ENCODE results near the gene TCEA2. TPM values are rescaled to one million over a fixed set of nuclear protein-coding genes. Genes with fewer than 3 reads are reported as not detected.

Gene TCEA2
- total and polyA plus RNA-seq, 2 donors (not counting 1 experiment from before 2014, with no cell fraction given), result 17.1 to 23.9 TPM

DNA sequence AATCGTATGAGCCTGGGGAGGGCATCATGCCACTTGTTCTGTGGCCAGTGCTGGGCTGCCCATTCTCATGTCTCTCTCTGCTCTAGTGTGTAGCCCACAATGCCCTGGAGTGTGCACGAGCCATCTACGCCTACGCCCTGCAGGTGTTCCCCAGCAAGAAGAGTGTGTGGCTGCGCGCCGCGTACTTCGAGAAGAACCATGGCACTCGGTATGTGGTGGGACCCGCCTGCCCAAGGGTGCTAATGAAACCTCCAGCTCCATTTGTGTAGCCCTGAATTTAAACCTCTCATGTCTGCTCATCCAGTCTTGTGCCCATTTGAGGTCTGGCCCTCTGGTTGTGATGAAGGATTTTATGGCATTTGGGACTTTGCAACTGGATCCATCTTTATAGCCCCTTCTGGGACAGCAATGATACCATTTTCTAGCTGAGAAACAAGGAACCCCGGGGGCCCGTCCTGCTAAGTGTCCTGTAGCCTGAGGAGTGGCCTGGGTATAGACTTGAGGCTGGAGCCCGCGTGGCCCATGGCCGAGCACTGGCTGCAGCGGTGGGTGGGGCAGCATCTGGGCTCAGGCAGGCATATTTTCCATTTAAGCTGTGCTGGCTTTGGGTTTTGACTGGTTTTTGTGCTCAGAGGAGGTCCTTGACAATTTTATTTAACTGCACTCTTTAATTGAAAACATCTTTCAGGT, 40.2 kb upstream of the TCEA2 start:
- DNase-seq (ENCODE audit: low read depth in 2 of 2), result no peak

DNA sequence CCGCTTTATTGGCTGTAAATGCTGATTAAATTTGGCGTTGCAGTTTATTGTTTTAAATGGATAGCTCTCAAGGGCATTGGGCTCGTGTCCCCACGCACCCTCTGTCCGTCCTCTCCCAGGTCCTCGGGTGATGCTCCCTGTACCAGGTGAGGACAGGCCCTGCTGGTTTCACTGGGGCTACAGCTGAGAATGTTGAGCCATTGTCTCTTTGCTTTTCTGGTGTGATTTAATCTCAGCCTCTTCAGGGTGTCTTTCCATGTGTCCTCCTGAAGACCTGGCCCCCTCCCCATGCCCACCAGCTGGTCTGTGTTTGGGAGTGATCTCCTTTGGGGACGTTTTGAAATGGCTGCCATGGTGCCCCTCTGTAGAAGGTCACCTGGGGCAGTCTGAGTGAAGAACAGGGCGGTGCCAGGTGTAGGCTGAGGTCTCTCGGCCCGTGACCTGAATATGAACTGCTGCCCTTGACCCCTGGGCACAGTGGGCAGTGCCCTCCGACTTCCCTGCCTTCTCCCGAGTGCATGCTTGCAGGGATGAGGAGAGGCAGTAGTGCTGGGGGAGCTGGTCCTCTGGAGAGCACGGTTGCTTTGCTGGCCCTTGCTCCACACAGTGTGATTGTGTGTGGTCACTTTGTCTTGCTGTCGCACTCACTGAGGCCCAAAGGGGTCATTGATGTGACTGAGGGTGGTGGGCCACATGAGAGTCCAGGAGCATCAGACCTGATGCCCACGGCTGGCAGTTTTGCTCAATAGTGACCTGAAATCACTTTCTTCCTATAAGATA, 39.4 kb upstream of the TCEA2 start:
- Histone ChIP-seq H3K36me3 (ENCODE audit: control insufficient read depth, insufficient read depth, low read length) (peaks cover 39% of the 10 kb centered on the region), H3K4me3 (replicated peaks in 1 of 4; ENCODE audit: control extremely low read depth in 1 of 4, insufficient read depth in 1 of 4, low read depth in 3 of 4, low read length in 4 of 4) (no peak overlapping the region), H4K20me1 (ENCODE audit: control insufficient read depth, extremely low read depth, insufficient read depth, low read length) (no peaks in the 10 kb centered on the region), H3K9me3 (ENCODE audit: control insufficient read depth, insufficient read depth, low read depth, low read length) (no peaks in the 10 kb centered on the region), H2AFZ (ENCODE audit: low read length) (no peak overlapping the region), H3K27ac (ENCODE audit: insufficient read depth, low read length) (no peak overlapping the region), H3K4me1 (ENCODE audit: control insufficient read depth, extremely low read depth, insufficient read depth, low read length) (no peaks in the 10 kb centered on the region), H3K9ac (ENCODE audit: insufficient read depth, low read length) (no peak overlapping the region), H3K27me3 (ENCODE audit: control insufficient read depth, insufficient read depth, low read length) (no peaks in the 10 kb centered on the region), H3K79me2 (ENCODE audit: control insufficient read depth, insufficient read depth, low read length) (no peaks in the 10 kb centered on the region), H3K4me2 (ENCODE audit: extremely low read depth, insufficient read depth, low read length) (no peak overlapping the region)
- DNase-seq (ENCODE audit: low read depth in 2 of 2), result no peak
- no peak for TF ChIP-seq EZH2 (IDR thresholded peaks at IDR 0.05; ENCODE audit: low read length, missing control alignments)
- TF ChIP-seq, protein P1, sequence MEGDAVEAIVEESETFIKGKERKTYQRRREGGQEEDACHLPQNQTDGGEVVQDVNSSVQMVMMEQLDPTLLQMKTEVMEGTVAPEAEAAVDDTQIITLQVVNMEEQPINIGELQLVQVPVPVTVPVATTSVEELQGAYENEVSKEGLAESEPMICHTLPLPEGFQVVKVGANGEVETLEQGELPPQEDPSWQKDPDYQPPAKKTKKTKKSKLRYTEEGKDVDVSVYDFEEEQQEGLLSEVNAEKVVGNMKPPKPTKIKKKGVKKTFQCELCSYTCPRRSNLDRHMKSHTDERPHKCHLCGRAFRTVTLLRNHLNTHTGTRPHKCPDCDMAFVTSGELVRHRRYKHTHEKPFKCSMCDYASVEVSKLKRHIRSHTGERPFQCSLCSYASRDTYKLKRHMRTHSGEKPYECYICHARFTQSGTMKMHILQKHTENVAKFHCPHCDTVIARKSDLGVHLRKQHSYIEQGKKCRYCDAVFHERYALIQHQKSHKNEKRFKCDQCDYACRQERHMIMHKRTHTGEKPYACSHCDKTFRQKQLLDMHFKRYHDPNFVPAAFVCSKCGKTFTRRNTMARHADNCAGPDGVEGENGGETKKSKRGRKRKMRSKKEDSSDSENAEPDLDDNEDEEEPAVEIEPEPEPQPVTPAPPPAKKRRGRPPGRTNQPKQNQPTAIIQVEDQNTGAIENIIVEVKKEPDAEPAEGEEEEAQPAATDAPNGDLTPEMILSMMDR (conservative IDR thresholded peaks at IDR 0.05 in 1 of 2, IDR thresholded peaks at IDR 0.05 in 1 of 2; ENCODE audit: low read depth in 1 of 2, low read length in 2 of 2), result no peak

More for the DNA sequence above, 40.2 kb upstream of the TCEA2 start:
- Histone ChIP-seq H3K4me3 (replicated peaks in 1 of 4; ENCODE audit: control extremely low read depth in 1 of 4, insufficient read depth in 1 of 4, low read depth in 3 of 4, low read length in 4 of 4) (no peak overlapping the region), H3K9me3 (ENCODE audit: control insufficient read depth, insufficient read depth, low read depth, low read length) (no peaks in the 10 kb centered on the region), H3K79me2 (ENCODE audit: control insufficient read depth, insufficient read depth, low read length) (no peaks in the 10 kb centered on the region), H2AFZ (ENCODE audit: low read length) (no peak overlapping the region), H4K20me1 (ENCODE audit: control insufficient read depth, extremely low read depth, insufficient read depth, low read length) (no peaks in the 10 kb centered on the region), H3K9ac (ENCODE audit: insufficient read depth, low read length) (no peak overlapping the region), H3K27me3 (ENCODE audit: control insufficient read depth, insufficient read depth, low read length) (no peaks in the 10 kb centered on the region), H3K36me3 (ENCODE audit: control insufficient read depth, insufficient read depth, low read length) (peaks cover 34% of the 10 kb centered on the region), H3K4me1 (ENCODE audit: control insufficient read depth, extremely low read depth, insufficient read depth, low read length) (no peaks in the 10 kb centered on the region), H3K4me2 (ENCODE audit: extremely low read depth, insufficient read depth, low read length) (no peak overlapping the region), H3K27ac (ENCODE audit: insufficient read depth, low read length) (no peak overlapping the region)
- TF ChIP-seq, protein P1 (conservative IDR thresholded peaks at IDR 0.05 in 1 of 2, IDR thresholded peaks at IDR 0.05 in 1 of 2; ENCODE audit: low read depth in 1 of 2, low read length in 2 of 2), result no peak
- TF ChIP-seq EZH2 (IDR thresholded peaks at IDR 0.05; ENCODE audit: low read length, missing control alignments), result no peak

DNA sequence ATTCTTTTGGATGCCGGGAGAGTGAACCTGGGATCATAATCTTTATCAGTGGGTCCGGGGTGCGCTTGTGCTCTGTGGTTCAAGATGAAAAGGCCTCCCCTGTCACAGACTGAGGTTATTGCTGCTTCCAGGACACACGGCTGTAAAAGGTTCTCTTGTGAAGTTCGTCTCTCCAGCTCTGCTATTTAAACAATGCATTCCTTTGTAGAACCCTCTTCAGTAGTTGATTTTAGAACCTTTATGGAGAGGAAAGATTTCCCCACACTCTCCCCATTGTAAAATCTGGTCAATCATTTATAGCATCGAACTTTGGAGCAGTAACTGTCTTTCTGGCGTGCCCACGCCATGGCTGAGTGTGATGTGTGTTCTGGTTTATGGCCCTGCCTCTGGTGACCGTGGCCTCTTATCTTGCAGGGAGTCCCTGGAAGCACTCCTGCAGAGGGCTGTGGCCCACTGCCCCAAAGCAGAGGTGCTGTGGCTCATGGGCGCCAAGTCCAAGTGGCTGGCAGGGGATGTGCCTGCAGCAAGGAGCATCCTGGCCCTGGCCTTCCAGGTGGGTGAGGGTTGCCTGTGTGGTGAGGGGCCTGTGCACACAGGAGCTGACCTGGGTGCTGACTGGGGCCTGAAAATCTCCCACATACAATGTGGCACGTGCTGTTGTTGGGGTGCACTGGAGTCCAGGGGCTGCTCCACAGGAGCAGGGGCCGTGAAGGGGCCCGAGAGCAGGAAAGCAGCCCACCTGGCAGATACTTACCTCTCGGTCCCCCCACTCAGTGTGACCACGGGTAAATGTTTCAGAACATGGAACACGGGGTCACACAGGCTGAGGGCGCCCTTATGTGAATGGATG, 38.6 kb upstream of the TCEA2 start:
- DNase-seq (ENCODE audit: low read depth in 2 of 2), result no peak
- Histone ChIP-seq H3K4me3 (replicated peaks in 1 of 4; ENCODE audit: control extremely low read depth in 1 of 4, insufficient read depth in 1 of 4, low read depth in 3 of 4, low read length in 4 of 4) (no peak overlapping the region), H3K27me3 (ENCODE audit: control insufficient read depth, insufficient read depth, low read length) (no peaks in the 10 kb centered on the region), H4K20me1 (ENCODE audit: control insufficient read depth, extremely low read depth, insufficient read depth, low read length) (no peaks in the 10 kb centered on the region), H3K9ac (ENCODE audit: insufficient read depth, low read length) (no peak overlapping the region), H3K4me2 (ENCODE audit: extremely low read depth, insufficient read depth, low read length) (no peak overlapping the region), H3K79me2 (ENCODE audit: control insufficient read depth, insufficient read depth, low read length) (no peaks in the 10 kb centered on the region), H3K9me3 (ENCODE audit: control insufficient read depth, insufficient read depth, low read depth, low read length) (no peaks in the 10 kb centered on the region), H3K36me3 (ENCODE audit: control insufficient read depth, insufficient read depth, low read length) (peaks cover 41% of the 10 kb centered on the region), H3K27ac (ENCODE audit: insufficient read depth, low read length) (no peak overlapping the region), H3K4me1 (ENCODE audit: control insufficient read depth, extremely low read depth, insufficient read depth, low read length) (no peaks in the 10 kb centered on the region), H2AFZ (ENCODE audit: low read length) (no peak overlapping the region)
- TF ChIP-seq, protein P1 (conservative IDR thresholded peaks at IDR 0.05 in 1 of 2, IDR thresholded peaks at IDR 0.05 in 1 of 2; ENCODE audit: low read depth in 1 of 2, low read length in 2 of 2), result no peak
- no peak for TF ChIP-seq EZH2 (IDR thresholded peaks at IDR 0.05; ENCODE audit: low read length, missing control alignments)

All from fibroblast of lung (primary cell).